HepG2 (cell line): ENCODE results near the gene TEX19. TPM values are rescaled to one million over a fixed set of nuclear protein-coding genes. Genes with fewer than 3 reads are reported as not detected.

Experiments
- ATRX ChIP-seq: sonication (generic); formaldehyde crosslinking; IDR thresholded peaks from 2 replicates; pipeline ENCODE4 v1.4.0; 2020; ENCODE audit warnings: missing genetic modification reagents, borderline replicate concordance
- ETV6 ChIP-seq: sonication (generic); formaldehyde crosslinking; conservative IDR thresholded peaks from 2 replicates; pipeline ENCODE4 v1.4.0; 2020; ENCODE audit warnings: missing genetic modification reagents
- JUNB ChIP-seq: sonication (generic); formaldehyde crosslinking; IDR thresholded peaks from 2 replicates; pipeline ENCODE4 v1.8.0; 2022; ENCODE audit warnings: missing genetic modification reagents, mild to moderate bottlenecking, borderline replicate concordance
- RBM22 ChIP-seq: fragments of 200-400 bp; formaldehyde crosslinking; optimal IDR thresholded peaks from 2 replicates; pipeline ENCODE3; 2017; ENCODE audit warnings: mild to moderate bottlenecking, low read length, moderate library complexity
- SIX4 ChIP-seq: sonication (generic); formaldehyde crosslinking; IDR thresholded peaks from 2 replicates; pipeline ENCODE4 v1.4.0; 2020; ENCODE audit warnings: missing genetic modification reagents
- SRSF1 ChIP-seq: fragments of 200-400 bp; formaldehyde crosslinking; optimal IDR thresholded peaks from 2 replicates; pipeline ENCODE3; 2017; ENCODE audit warnings: mild to moderate bottlenecking, low read depth, low read length, moderate library complexity
- ZBTB7B ChIP-seq: sonication (generic); formaldehyde crosslinking; IDR thresholded peaks from 2 replicates; pipeline ENCODE4 v1.4.0; 2020; ENCODE audit warnings: missing genetic modification reagents
- ZC3H13 ChIP-seq: sonication (generic); formaldehyde crosslinking; IDR thresholded peaks from 2 replicates; pipeline ENCODE4 v1.8.1; 2023; ENCODE audit warnings: mild to moderate bottlenecking, missing genetic modification reagents, moderate library complexity
- ZMYM4 ChIP-seq: sonication (generic); formaldehyde crosslinking; IDR thresholded peaks from 2 replicates; pipeline ENCODE4 v1.8.1; 2023; ENCODE audit warnings: mild to moderate bottlenecking, missing genetic modification reagents
- ZNF253 ChIP-seq: sonication (generic); formaldehyde crosslinking; IDR thresholded peaks from 2 replicates; pipeline ENCODE4 v1.8.0; 2022; ENCODE audit warnings: mild to moderate bottlenecking, missing genetic modification reagents, borderline replicate concordance
- ZNF34 ChIP-seq: sonication (generic); formaldehyde crosslinking; IDR thresholded peaks from 2 replicates; pipeline ENCODE4 v1.4.0; 2020; ENCODE audit warnings: mild to moderate bottlenecking, missing genetic modification reagents, borderline replicate concordance
- ZNF83 ChIP-seq: sonication (generic); formaldehyde crosslinking; IDR thresholded peaks from 2 replicates; pipeline ENCODE4 v1.4.0; 2020; ENCODE audit warnings: missing genetic modification reagents, mild to moderate bottlenecking, borderline replicate concordance
- polyA plus RNA-seq, 8 experiments: library from polyadenylated mRNA; depleted of rRNA in 3 of 8; stranded (reverse) in 7 of 8; unstranded in 1 of 8; fragments of >200 nt; fragmentation: Illumina TruSeq in 4 of 8; extraction: Trizol in 4 of 8; gene quantifications; 2 replicates each; pipeline versions ENCODE4 v1.2.1 to v1.2.3, GENCODE V29; 2011 to 2016; ENCODE audit warnings: low read depth in 4 of 8, missing spikeins in 1 of 8, mixed read lengths in 1 of 8; ENCODE audit not compliant: insufficient read depth in 1 of 8
- total RNA-seq, 5 experiments: library from RNA; depleted of rRNA; stranded (reverse); fragments of >200 nt; fragmentation: Illumina TruSeq; extraction: Trizol; gene quantifications; 2 replicates each; pipeline ENCODE4 v1.2.3, GENCODE V29; 2016; ENCODE audit warnings: low read depth in 1 of 5
- TF ChIP-seq, protein P1 (sequence below): sonication (generic); formaldehyde crosslinking; IDR thresholded peaks from 2 replicates; pipeline ENCODE4 v1.5.1; 2020; ENCODE audit warnings: mild to moderate bottlenecking, missing genetic modification reagents, borderline replicate concordance
- TF ChIP-seq, protein P2 (sequence below): sonication (generic); formaldehyde crosslinking; IDR thresholded peaks from 2 replicates; pipeline ENCODE4 v1.4.0; 2020; ENCODE audit warnings: missing genetic modification reagents
- TF ChIP-seq, protein P3 (sequence below): sonication (generic); formaldehyde crosslinking; IDR thresholded peaks from 2 replicates; pipeline ENCODE4 v1.4.0; 2020; ENCODE audit warnings: low read depth, missing genetic modification reagents
- TF ChIP-seq, protein P4 (sequence below): sonication (generic); formaldehyde crosslinking; IDR thresholded peaks from 2 replicates; pipeline ENCODE4 v1.8.1; 2023; ENCODE audit warnings: mild to moderate bottlenecking, missing genetic modification reagents

TEX19 gene
- total and polyA plus RNA-seq, 2 of the 13 experiments (the other 11 are each of a cell fraction or from before 2014, with no cell fraction given) = 1.3 to 6.0 TPM

DNA sequence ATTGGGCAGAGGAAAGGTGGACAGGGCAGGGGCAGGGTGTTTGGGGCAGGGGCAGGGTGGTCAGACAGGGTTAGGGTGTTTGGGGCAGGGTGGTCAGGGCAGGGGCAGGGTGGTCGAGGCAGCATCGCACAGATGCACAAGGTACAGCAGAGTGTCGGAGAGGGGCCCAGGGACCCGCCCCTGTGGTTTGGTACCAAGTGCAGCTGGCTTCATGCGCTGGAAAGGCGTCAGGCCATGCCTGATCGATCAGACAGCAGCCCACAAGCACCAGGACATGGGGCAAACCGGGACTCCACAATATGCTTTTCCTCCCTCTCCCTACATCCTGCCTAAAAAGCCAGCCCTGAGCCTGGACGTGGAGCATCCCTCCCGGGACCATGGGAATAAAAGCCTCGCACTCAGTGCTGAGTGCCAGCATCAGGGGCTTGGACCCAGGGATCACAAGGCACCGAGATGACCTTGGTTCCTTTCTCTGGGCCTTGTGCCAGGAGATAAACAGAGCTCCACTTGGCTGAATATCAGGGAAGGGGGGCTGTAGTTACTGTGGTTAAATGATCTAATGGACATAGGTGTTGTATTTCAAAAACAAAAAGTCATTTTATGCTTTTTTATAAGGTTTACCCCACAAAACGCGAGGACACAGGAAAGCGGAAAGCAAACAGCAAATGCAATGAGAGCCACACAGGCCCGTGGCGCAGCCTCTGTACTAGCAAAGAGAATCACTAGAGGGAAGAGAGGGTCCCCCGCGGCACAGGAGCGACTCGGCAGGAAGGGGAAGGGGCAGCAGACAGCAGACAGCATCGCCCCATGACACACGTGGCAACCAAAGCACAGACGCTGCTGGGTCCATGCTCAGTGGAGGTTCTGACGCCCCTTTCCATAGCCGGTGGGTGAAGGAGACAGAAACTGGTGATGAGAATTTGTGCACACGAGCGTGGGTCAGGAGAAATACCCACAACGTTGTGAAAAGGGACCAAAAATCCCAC is 53.8 kb downstream of the TEX19 start (continued):
- TF ChIP-seq, protein P1, sequence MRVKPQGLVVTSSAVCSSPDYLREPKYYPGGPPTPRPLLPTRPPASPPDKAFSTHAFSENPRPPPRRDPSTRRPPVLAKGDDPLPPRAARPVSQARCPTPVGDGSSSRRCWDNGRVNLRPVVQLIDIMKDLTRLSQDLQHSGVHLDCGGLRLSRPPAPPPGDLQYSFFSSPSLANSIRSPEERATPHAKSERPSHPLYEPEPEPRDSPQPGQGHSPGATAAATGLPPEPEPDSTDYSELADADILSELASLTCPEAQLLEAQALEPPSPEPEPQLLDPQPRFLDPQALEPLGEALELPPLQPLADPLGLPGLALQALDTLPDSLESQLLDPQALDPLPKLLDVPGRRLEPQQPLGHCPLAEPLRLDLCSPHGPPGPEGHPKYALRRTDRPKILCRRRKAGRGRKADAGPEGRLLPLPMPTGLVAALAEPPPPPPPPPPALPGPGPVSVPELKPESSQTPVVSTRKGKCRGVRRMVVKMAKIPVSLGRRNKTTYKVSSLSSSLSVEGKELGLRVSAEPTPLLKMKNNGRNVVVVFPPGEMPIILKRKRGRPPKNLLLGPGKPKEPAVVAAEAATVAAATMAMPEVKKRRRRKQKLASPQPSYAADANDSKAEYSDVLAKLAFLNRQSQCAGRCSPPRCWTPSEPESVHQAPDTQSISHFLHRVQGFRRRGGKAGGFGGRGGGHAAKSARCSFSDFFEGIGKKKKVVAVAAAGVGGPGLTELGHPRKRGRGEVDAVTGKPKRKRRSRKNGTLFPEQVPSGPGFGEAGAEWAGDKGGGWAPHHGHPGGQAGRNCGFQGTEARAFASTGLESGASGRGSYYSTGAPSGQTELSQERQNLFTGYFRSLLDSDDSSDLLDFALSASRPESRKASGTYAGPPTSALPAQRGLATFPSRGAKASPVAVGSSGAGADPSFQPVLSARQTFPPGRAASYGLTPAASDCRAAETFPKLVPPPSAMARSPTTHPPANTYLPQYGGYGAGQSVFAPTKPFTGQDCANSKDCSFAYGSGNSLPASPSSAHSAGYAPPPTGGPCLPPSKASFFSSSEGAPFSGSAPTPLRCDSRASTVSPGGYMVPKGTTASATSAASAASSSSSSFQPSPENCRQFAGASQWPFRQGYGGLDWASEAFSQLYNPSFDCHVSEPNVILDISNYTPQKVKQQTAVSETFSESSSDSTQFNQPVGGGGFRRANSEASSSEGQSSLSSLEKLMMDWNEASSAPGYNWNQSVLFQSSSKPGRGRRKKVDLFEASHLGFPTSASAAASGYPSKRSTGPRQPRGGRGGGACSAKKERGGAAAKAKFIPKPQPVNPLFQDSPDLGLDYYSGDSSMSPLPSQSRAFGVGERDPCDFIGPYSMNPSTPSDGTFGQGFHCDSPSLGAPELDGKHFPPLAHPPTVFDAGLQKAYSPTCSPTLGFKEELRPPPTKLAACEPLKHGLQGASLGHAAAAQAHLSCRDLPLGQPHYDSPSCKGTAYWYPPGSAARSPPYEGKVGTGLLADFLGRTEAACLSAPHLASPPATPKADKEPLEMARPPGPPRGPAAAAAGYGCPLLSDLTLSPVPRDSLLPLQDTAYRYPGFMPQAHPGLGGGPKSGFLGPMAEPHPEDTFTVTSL (CRISPR knock-in tag) = no peak
- TF ChIP-seq, protein P2, sequence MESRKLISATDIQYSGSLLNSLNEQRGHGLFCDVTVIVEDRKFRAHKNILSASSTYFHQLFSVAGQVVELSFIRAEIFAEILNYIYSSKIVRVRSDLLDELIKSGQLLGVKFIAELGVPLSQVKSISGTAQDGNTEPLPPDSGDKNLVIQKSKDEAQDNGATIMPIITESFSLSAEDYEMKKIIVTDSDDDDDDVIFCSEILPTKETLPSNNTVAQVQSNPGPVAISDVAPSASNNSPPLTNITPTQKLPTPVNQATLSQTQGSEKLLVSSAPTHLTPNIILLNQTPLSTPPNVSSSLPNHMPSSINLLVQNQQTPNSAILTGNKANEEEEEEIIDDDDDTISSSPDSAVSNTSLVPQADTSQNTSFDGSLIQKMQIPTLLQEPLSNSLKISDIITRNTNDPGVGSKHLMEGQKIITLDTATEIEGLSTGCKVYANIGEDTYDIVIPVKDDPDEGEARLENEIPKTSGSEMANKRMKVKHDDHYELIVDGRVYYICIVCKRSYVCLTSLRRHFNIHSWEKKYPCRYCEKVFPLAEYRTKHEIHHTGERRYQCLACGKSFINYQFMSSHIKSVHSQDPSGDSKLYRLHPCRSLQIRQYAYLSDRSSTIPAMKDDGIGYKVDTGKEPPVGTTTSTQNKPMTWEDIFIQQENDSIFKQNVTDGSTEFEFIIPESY = peak; percentile 55; the same call in 1 of the 2 replicates
- TF ChIP-seq ZC3H13 (CRISPR knock-in tag) = no peak
- TF ChIP-seq SIX4 = peak; percentile 86
- no peak for TF ChIP-seq JUNB (CRISPR knock-in tag)
- TF ChIP-seq, protein P3, sequence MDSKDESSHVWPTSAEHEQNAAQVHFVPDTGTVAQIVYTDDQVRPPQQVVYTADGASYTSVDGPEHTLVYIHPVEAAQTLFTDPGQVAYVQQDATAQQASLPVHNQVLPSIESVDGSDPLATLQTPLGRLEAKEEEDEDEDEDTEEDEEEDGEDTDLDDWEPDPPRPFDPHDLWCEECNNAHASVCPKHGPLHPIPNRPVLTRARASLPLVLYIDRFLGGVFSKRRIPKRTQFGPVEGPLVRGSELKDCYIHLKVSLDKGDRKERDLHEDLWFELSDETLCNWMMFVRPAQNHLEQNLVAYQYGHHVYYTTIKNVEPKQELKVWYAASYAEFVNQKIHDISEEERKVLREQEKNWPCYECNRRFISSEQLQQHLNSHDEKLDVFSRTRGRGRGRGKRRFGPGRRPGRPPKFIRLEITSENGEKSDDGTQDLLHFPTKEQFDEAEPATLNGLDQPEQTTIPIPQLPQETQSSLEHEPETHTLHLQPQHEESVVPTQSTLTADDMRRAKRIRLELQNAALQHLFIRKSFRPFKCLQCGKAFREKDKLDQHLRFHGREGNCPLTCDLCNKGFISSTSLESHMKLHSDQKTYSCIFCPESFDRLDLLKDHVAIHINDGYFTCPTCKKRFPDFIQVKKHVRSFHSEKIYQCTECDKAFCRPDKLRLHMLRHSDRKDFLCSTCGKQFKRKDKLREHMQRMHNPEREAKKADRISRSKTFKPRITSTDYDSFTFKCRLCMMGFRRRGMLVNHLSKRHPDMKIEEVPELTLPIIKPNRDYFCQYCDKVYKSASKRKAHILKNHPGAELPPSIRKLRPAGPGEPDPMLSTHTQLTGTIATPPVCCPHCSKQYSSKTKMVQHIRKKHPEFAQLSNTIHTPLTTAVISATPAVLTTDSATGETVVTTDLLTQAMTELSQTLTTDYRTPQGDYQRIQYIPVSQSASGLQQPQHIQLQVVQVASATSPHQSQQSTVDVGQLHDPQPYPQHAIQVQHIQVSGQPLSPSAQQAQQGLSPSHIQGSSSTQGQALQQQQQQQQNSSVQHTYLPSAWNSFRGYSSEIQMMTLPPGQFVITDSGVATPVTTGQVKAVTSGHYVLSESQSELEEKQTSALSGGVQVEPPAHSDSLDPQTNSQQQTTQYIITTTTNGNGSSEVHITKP (CRISPR knock-in tag) = no peak
- TF ChIP-seq RBM22 = no peak
- TF ChIP-seq SRSF1 = no peak
- TF ChIP-seq ZNF83 (CRISPR knock-in tag) = no peak
- no peak for TF ChIP-seq ZNF34 (CRISPR knock-in tag)
- no peak for TF ChIP-seq ATRX (CRISPR knock-in tag)
- no peak for TF ChIP-seq ETV6 (CRISPR knock-in tag)
- TF ChIP-seq ZBTB7B (CRISPR knock-in tag) = peak; percentile 71
- TF ChIP-seq ZNF253 (CRISPR knock-in tag) = no peak
- TF ChIP-seq ZMYM4 (CRISPR knock-in tag) = no peak
- TF ChIP-seq, protein P4, sequence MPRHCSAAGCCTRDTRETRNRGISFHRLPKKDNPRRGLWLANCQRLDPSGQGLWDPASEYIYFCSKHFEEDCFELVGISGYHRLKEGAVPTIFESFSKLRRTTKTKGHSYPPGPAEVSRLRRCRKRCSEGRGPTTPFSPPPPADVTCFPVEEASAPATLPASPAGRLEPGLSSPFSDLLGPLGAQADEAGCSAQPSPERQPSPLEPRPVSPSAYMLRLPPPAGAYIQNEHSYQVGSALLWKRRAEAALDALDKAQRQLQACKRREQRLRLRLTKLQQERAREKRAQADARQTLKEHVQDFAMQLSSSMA (CRISPR knock-in tag) = no peak
